Activated naive CD4-positive, alpha-beta T cell treated with anti-CD3 and anti-CD28 coated beads, Interleukin-2, amount 50 U/mL, for 72 hours (primary cell): ENCODE measurements around the gene LGI2. TPM values are rescaled to one million over a fixed set of nuclear protein-coding genes. Genes with fewer than 3 reads are reported as not detected.
"Not testable (repeated sequence)": the region's sequence is repeated elsewhere in the genome, so short reads cannot be mapped to it uniquely, and the experiment has no call there.

Experiments used
- ATAC-seq, 2 donors: fragments of 150-1000 bp; cut with Tn5 transposase; 2 replicates each; pipeline ENCODE4 v1.10.0; 2021; ENCODE audit warnings: mild to moderate bottlenecking in 2 of 2, moderate library complexity in 2 of 2
- DNase-seq, 2 donors: peaks; one replicate each; pipeline ENCODE4 v3.0.0; 2021 to 2022; ENCODE audit warnings: low spot score in 2 of 2
- H3K27ac Mint-ChIP-seq, 2 donors: one replicate each; pipeline ENCODE4 v1.8.0; 2022; ENCODE audit warnings: mild to moderate bottlenecking in 2 of 2, mixed read lengths in 2 of 2
- H3K36me3 Mint-ChIP-seq, 2 donors: one replicate each; pipeline ENCODE4 v1.8.0; 2022; ENCODE audit warnings: mixed read lengths in 2 of 2
- H3K9me3 Mint-ChIP-seq, 2 donors: one replicate each; pipeline ENCODE4 v1.8.0; 2022; ENCODE audit warnings: mixed read lengths in 2 of 2
- total RNA-seq, 2 donors: library from RNA; stranded (reverse); gene quantifications; one replicate each; pipeline ENCODE4 v1.2.3, GENCODE V29; 2022

The LGI2 gene
- total RNA-seq, 2 donors from 2014 or later: not detected

DNA sequence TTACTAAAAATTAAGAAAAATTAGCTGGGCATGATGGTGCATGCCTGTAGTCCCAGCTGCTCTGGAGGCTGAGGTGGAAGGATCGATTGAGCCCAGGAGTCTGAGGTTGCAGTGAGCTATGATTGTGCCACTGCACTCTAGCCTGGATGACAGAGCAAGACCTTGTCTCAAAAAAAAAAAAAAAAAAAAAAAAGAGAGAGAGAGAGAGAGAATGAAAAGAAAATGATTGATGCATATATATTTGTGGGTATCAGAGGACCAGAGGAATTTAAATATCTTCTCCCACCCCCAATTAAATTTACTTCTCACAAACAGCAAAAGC is 16.1 kb downstream of the LGI2 start:
- not testable (repeated sequence) for DNase-seq, H3K9me3 Mint-ChIP-seq, H3K36me3 Mint-ChIP-seq, H3K27ac Mint-ChIP-seq, ATAC-seq

DNA sequence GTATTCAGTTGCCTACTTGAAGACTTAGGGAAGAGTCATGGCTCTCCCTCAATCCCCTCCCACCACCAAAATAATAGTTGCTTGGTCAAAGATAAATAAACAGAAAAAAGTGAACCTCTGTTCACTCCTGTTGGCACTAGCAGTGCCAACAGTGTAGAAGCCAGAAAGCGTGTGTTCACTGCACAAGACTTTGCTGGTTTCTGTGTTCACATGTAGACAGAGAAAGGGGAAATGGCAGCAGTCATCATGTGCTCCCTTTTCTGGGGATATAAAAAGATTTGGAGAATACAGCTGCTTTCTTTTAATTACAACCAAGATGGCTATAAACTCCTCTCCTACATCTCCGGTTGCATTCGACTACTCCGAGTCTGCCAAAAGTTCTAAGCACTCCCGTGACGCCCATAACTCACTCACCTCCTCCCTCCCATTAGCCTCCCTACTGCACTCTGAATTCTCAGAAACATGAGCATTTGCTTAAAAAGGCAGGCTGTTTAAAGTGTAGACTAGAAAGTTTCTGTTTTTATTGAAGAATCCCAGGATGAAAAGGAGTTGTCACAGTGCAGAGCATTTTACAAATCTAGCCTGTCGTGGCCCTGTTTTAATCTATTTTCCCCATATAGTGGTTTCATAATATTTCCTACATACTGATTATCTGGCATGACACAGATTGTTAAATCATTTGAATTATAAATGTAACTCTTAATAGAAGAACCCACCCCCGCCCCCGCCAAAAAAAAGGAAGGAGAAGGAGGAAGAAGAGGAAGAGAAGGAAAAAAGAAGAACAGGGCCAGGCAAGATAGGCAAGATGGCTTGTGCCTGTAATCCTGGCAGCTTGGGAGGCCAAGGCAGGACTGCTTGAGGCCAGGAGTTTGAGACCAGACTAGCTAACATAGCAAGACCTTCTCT is 16.7 kb downstream of the LGI2 start:
- H3K36me3 Mint-ChIP-seq: no peaks in the 10 kb centered on the region
- no peak for DNase-seq
- no peak for ATAC-seq
- no peak overlapping the region for H3K27ac Mint-ChIP-seq
- no peaks in the 10 kb centered on the region for H3K9me3 Mint-ChIP-seq

- no peak for ATAC-seq
- no peak for DNase-seq
- no peaks in the 10 kb centered on the region for H3K9me3 Mint-ChIP-seq
- no peaks in the 10 kb centered on the region for H3K36me3 Mint-ChIP-seq
- H3K27ac Mint-ChIP-seq: no peak overlapping the region
Measured at GRCh38 chr4:25012655-25013054, 18.1 kb downstream of the LGI2 start.

- no peaks in the 10 kb centered on the region for H3K36me3 Mint-ChIP-seq
- no peaks in the 10 kb centered on the region for H3K9me3 Mint-ChIP-seq
- no peak for DNase-seq
- no peak for ATAC-seq
- no peak overlapping the region for H3K27ac Mint-ChIP-seq
Measured at GRCh38 chr4:25011135-25011866, 19.4 kb downstream of the LGI2 start.

DNA sequence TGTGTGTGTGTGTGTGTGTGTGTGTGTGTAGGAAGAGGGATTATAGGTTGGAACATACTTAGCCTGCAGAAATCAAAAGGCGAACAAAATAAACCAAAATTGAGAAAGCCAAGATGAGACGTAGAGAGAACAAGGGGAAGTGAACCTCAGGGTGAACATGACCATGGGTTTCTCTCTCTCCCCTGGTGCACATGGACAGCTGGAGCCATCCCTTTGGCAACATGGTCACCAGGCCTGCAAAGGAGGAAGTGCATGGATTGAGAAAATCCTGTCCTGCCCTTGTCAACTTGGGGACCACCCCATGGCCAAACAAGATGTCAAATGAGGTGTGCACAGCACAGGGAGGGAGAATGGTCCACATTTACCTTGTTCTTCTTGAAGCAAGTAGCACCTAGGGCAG is 23.1 kb downstream of the LGI2 start:
- Mint-ChIP-seq H3K27ac (no peak overlapping the region), H3K36me3 (no peaks in the 10 kb centered on the region), H3K9me3 (no peaks in the 10 kb centered on the region)
- DNase-seq (no peak), ATAC-seq (no peak)

GRCh38 chr4:25002681-25003080 is 28.1 kb downstream of the LGI2 start:
- ATAC-seq (no peak), DNase-seq (no peak)
- no peaks in the 10 kb centered on the region for H3K36me3 Mint-ChIP-seq
- no peak overlapping the region for H3K27ac Mint-ChIP-seq
- H3K9me3 Mint-ChIP-seq: peaks cover 0 to 5% of the 10 kb centered on the region in 2 donors

DNA sequence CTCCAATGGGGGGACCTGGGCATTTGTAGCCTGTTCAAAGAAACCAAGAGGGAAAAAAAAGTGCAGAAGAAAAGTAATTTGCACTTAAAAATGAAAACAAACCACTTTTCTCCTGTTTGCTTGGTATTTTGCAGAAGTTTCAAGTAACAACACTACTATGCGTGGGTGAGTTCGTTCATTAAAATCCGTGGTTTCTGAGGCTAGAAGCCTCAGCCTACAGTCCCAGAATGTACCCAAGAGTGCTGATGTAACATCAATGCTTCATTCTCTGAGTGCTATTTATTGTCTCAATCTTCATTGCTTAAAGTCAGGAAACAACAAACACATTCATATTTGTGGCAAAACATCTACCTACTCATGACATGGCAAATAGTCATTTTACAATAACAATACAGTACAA is 29.2 kb downstream of the LGI2 start:
- DNase-seq: no peak

GRCh38 chr4:25000639-25001038 is 30.1 kb downstream of the LGI2 start:
- Mint-ChIP-seq H3K9me3 (peaks cover 0 to 5% of the 10 kb centered on the region in 2 donors), H3K27ac (no peak overlapping the region), H3K36me3 (no peaks in the 10 kb centered on the region)
- ATAC-seq (no peak), DNase-seq (no peak)

More for the DNA sequence above, 29.2 kb downstream of the LGI2 start:
- ATAC-seq: no peak
- no peaks in the 10 kb centered on the region for H3K36me3 Mint-ChIP-seq
- no peak overlapping the region for H3K27ac Mint-ChIP-seq
- H3K9me3 Mint-ChIP-seq: peaks cover 0 to 5% of the 10 kb centered on the region in 2 donors

DNA sequence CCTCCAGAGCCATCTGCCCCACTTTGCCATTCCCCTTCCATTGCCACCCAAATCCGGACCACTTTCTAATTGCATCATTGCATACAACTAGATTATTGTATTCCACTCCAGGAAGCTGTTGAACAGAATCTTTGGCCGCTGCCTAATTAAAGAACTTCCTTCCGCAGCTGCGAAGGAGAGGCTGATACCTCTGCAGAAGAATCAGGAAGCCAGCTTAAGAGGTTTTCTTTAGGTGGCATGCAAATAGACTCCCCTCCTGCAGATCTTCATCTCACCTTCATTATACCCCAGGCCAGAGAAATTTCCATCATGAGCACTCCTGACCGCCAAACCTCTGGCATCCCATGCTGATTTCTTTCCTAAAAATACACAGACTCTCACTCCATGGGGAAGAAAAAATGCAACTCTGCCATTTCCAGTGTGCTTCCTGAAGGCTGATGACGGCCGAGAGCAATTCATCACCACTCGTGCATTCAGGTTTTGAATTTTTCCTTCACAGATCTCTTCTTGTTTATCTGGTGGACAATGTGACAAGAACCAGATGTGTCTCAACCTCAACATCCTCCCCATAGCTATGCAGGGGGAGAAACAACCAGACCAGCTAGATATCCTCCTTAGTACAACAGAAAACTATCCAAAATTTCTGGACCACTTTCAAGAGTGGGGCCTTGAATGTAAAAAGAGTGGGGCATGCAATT is 31.2 kb downstream of the LGI2 start:
- no peak overlapping the region for H3K27ac Mint-ChIP-seq
- DNase-seq (no peak), ATAC-seq (no peak)
- no peaks in the 10 kb centered on the region for H3K36me3 Mint-ChIP-seq
- H3K9me3 Mint-ChIP-seq: peaks cover 0 to 5% of the 10 kb centered on the region in 2 donors

- DNase-seq: no peak
- Mint-ChIP-seq H3K27ac (no peak overlapping the region), H3K9me3 (peaks cover 0 to 5% of the 10 kb centered on the region in 2 donors), H3K36me3 (no peaks in the 10 kb centered on the region)
- ATAC-seq: no peak
Measured at GRCh38 chr4:24995346-24995919, 35.3 kb downstream of the LGI2 start.

- H3K36me3 Mint-ChIP-seq: no peaks in the 10 kb centered on the region
- no peak for DNase-seq
- H3K9me3 Mint-ChIP-seq: peaks cover 0 to 5% of the 10 kb centered on the region in 2 donors
- no peak for ATAC-seq
- H3K27ac Mint-ChIP-seq: no peak overlapping the region
Measured at GRCh38 chr4:24993551-24994080, 37.1 kb downstream of the LGI2 start.

- H3K36me3 Mint-ChIP-seq: no peaks in the 10 kb centered on the region
- peak overlapping the region in 1 of 2 donors; percentile 26 for H3K27ac Mint-ChIP-seq
- DNase-seq (no peak), ATAC-seq (no peak)
- no peaks in the 10 kb centered on the region for H3K9me3 Mint-ChIP-seq
Measured at GRCh38 chr4:24992968-24993367, 37.8 kb downstream of the LGI2 start.

GRCh38 chr4:24991015-24991414 is 39.7 kb downstream of the LGI2 start:
- no peaks in the 10 kb centered on the region for H3K36me3 Mint-ChIP-seq
- DNase-seq (no peak), ATAC-seq (no peak)
- H3K27ac Mint-ChIP-seq: no peak overlapping the region
- no peaks in the 10 kb centered on the region for H3K9me3 Mint-ChIP-seq

DNA sequence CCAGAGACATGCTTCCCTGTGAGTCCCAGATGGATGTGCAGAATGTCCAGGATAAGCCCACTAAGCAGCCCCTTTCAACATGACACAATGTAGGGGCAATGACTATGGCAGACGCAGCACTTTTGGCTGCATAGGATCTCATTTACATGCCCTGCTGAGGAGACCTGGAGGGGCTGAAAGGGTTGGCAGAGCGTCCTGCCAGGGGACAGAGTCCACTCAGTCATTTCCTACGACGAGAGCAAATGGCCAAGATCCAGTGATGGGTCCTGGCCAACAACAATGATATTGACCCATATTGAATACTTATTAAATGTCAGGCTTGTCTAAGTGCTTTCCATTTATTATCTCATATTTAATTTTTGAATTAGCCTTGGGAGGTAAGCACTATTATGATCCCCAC is 41.4 kb downstream of the LGI2 start:
- H3K27ac Mint-ChIP-seq: no peak overlapping the region
- ATAC-seq (no peak), DNase-seq (no peak)
- no peaks in the 10 kb centered on the region for H3K36me3 Mint-ChIP-seq
- no peaks in the 10 kb centered on the region for H3K9me3 Mint-ChIP-seq

DNA sequence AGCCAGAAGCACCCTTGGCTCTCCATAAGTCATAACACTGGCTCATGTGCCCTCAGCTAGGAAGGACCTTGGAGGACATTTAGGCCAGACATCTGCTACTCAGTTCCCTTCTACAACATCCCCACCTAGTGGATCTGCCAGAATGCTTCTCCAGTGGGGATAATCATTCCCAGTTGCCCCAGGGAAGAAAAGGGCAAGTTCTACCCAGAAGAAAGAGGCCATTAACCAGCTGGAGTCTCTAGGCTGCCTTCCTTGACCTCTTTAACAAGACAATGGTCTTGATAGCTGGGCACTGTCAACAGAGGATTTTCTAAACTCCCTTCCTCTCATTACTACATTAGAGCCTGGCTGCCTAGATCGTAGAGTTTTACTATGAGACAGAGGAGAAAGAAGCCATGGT is 42.0 kb downstream of the LGI2 start:
- ATAC-seq: no peak
- H3K27ac Mint-ChIP-seq: no peak overlapping the region
- H3K9me3 Mint-ChIP-seq: no peaks in the 10 kb centered on the region
- no peaks in the 10 kb centered on the region for H3K36me3 Mint-ChIP-seq
- DNase-seq: no peak

- Mint-ChIP-seq H3K9me3 (no peaks in the 10 kb centered on the region), H3K36me3 (no peaks in the 10 kb centered on the region), H3K27ac (no peak overlapping the region)
- ATAC-seq (no peak), DNase-seq (no peak)
Measured at GRCh38 chr4:24984602-24985532, 45.9 kb downstream of the LGI2 start.
